ENCODE results near the gene GNB1. TPM values are rescaled to one million over a fixed set of nuclear protein-coding genes. Genes with fewer than 3 reads are reported as not detected.
A peak's percentile ranks its signal among the peaks of the same experiment; 100 is the strongest.

The GNB1 gene
- total and polyA plus RNA-seq, 9 of the 15 experiments (the other 6 are each of a cell fraction or from before 2014, with no cell fraction given), result 34.3 to 388 (median 114) TPM

DNA sequence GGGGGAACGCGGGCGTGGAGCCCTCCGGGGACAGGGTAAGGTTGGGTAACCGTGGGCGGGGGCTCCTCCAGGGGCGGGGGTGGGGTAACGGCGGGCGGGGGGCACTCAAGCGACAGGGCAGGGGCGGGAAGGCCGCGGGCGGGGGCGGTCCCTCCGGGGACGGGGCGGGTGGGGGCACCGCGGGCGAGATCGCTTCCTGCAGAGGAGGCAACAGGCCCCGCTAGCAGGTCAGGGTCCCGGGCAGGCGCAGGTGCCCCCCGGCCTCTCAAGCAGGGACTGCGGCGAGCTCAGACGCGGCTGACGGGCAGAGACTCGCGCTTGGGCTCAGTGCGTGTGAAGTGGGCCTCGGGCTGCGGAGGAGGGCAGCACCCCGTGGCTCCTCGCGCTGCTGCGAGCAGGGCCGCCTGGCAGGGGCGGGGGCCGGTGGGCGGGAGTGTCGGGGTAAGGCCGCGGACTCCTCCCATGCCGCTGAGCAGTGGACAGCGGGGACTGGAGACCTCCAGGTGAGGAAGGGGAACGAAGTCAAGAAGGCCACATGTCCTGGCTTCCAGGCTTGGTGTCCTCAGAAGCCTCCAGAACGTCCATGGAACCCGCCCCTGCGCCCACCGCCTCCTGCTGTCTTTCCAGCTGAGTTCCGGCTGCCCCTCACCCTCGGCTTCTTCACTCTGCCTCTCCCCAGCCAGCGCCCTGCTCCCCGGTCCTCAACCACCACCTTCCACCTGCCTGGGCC, 627 bp upstream of the GNB1 start (continued):
- TF ChIP-seq, protein P1, sequence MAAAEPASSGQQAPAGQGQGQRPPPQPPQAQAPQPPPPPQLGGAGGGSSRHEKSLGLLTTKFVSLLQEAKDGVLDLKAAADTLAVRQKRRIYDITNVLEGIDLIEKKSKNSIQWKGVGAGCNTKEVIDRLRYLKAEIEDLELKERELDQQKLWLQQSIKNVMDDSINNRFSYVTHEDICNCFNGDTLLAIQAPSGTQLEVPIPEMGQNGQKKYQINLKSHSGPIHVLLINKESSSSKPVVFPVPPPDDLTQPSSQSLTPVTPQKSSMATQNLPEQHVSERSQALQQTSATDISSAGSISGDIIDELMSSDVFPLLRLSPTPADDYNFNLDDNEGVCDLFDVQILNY (CRISPR knock-in tag; IDR thresholded peaks at IDR 0.05), result no peak
- TF ChIP-seq RFX7 (CRISPR knock-in tag; IDR thresholded peaks at IDR 0.05), result no peak
- TF ChIP-seq HCFC1 (IDR thresholded peaks at IDR 0.05; ENCODE audit: low read depth, low read length), result no peak
- no peak for TF ChIP-seq NR4A1 (CRISPR knock-in tag; IDR thresholded peaks at IDR 0.05)
- no peak for TF ChIP-seq NR4A1 (tag; IDR thresholded peaks at IDR 0.05)
- no peak for TF ChIP-seq RFX1 (IDR thresholded peaks at IDR 0.05)
- no peak for TF ChIP-seq ZNF274 (IDR thresholded peaks at IDR 0.05; ENCODE audit: borderline replicate concordance, low read depth, low read length)
- no peak for TF ChIP-seq TCF7L2 (IDR thresholded peaks at IDR 0.05; ENCODE audit: low read depth, low read length)
- no peak for TF ChIP-seq ZNF785 (CRISPR knock-in tag; IDR thresholded peaks at IDR 0.05)
- TF ChIP-seq ATF7 (IDR thresholded peaks at IDR 0.05), result no peak; the same call in 1 of the 2 replicates
- no peak for TF ChIP-seq KLF16 (IDR thresholded peaks at IDR 0.05)
- peak; percentile 9 for TF ChIP-seq FIP1L1 (IDR thresholded peaks at IDR 0.05; ENCODE audit: low read depth, low read length, poor library complexity, severe bottlenecking)
- TF ChIP-seq ZNF354B (CRISPR knock-in tag; IDR thresholded peaks at IDR 0.05), result no peak
- TF ChIP-seq, protein P2, sequence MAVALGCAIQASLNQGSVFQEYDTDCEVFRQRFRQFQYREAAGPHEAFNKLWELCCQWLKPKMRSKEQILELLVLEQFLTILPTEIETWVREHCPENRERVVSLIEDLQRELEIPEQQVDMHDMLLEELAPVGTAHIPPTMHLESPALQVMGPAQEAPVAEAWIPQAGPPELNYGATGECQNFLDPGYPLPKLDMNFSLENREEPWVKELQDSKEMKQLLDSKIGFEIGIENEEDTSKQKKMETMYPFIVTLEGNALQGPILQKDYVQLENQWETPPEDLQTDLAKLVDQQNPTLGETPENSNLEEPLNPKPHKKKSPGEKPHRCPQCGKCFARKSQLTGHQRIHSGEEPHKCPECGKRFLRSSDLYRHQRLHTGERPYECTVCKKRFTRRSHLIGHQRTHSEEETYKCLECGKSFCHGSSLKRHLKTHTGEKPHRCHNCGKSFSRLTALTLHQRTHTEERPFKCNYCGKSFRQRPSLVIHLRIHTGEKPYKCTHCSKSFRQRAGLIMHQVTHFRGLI (CRISPR knock-in tag; IDR thresholded peaks at IDR 0.05), result no peak
- peak; percentile 78 for TF ChIP-seq L3MBTL2 (IDR thresholded peaks at IDR 0.05)
- no peak for TF ChIP-seq SRSF9 (IDR thresholded peaks at IDR 0.05; ENCODE audit: borderline replicate concordance, low read depth, low read length)
- no peak for TF ChIP-seq ZNF23 (CRISPR knock-in tag; IDR thresholded peaks at IDR 0.05)
- no peak for TF ChIP-seq MAFK (IDR thresholded peaks at IDR 0.05; ENCODE audit: low read length)
- TF ChIP-seq TOE1 (IDR thresholded peaks at IDR 0.05; ENCODE audit: borderline replicate concordance), result no peak
- TF ChIP-seq TOE1 (CRISPR knock-in tag; IDR thresholded peaks at IDR 0.05; ENCODE audit: borderline replicate concordance, low read depth), result no peak
- TF ChIP-seq ZNF76 (CRISPR knock-in tag; IDR thresholded peaks at IDR 0.05; ENCODE audit: borderline replicate concordance), result no peak
- TF ChIP-seq, protein P3, sequence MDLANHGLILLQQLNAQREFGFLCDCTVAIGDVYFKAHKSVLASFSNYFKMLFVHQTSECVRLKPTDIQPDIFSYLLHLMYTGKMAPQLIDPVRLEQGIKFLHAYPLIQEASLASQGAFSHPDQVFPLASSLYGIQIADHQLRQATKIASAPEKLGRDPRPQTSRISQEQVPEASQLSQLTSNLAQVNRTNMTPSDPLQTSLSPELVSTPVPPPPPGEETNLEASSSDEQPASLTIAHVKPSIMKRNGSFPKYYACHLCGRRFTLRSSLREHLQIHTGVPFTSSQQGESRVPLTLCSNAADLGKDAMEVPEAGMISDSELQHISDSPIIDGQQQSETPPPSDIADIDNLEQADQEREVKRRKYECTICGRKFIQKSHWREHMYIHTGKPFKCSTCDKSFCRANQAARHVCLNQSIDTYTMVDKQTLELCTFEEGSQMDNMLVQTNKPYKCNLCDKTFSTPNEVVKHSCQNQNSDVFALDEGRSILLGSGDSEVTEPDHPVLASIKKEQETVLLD (IDR thresholded peaks at IDR 0.05), result no peak
- no peak for TF ChIP-seq ZBTB1 (CRISPR knock-in tag; IDR thresholded peaks at IDR 0.05; ENCODE audit: borderline replicate concordance, low read depth)
- TF ChIP-seq GATA2 (CRISPR knock-in tag; IDR thresholded peaks at IDR 0.05), result no peak
- no peak for TF ChIP-seq THRAP3 (IDR thresholded peaks at IDR 0.05; ENCODE audit: borderline replicate concordance)
- no peak for TF ChIP-seq PURB (CRISPR knock-in tag; IDR thresholded peaks at IDR 0.05; ENCODE audit: low read depth)
- TF ChIP-seq EWSR1 (IDR thresholded peaks at IDR 0.05; ENCODE audit: borderline replicate concordance, low read depth, partially characterized antibody), result no peak
- no peak for TF ChIP-seq ILK (tag; IDR thresholded peaks at IDR 0.05; ENCODE audit: borderline replicate concordance, low read depth)
